Measurements from ENCODE around the gene WWOX.

DNA sequence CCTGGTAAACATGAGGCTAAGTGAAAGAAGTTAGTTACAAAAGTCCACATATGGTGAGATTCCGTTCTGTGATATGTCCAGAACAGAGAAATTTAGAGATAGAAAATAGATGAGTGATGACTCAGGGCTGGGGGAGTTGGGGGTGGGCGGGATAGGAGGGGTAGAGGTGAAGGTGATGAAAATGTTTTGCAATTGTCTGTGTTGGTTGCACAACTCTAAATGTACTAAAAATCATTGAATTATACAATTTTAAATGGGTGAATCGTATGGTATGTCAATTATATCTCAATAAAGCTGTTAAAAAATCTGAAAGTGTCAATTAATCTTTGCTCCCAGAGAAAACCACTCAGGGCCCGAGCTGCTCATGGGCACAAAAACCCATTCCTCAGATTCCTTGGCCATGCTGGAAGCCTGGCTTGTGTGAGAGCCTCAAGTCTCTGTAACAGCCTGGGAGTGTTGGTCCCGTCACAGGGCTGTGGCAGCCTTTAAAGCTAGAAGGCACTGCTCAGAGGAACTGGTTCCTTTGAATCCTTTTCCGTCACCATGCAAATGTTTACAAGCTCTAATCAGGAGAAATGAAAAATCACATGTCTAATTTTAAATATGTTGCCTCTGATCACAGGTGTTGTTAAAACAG is 225.3 kb downstream of the WWOX start:
- TF ChIP-seq, protein P1, sequence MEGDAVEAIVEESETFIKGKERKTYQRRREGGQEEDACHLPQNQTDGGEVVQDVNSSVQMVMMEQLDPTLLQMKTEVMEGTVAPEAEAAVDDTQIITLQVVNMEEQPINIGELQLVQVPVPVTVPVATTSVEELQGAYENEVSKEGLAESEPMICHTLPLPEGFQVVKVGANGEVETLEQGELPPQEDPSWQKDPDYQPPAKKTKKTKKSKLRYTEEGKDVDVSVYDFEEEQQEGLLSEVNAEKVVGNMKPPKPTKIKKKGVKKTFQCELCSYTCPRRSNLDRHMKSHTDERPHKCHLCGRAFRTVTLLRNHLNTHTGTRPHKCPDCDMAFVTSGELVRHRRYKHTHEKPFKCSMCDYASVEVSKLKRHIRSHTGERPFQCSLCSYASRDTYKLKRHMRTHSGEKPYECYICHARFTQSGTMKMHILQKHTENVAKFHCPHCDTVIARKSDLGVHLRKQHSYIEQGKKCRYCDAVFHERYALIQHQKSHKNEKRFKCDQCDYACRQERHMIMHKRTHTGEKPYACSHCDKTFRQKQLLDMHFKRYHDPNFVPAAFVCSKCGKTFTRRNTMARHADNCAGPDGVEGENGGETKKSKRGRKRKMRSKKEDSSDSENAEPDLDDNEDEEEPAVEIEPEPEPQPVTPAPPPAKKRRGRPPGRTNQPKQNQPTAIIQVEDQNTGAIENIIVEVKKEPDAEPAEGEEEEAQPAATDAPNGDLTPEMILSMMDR (IDR thresholded peaks at IDR 0.05): no peak
- TF ChIP-seq POLR2A (IDR thresholded peaks at IDR 0.05): no peak
- no peak for TF ChIP-seq POLR2AphosphoS5 (IDR thresholded peaks at IDR 0.05)

All from gastroesophageal sphincter (tissue), 3 donors.